HG03025 (cell line): Measurements from ENCODE around the gene SARDH.

Experiments used
- ATAC-seq: cut with Tn5 transposase; IDR thresholded peaks from one replicate; pipeline ENCODE4 v1.9.1; 2021; ENCODE audit warnings: mild to moderate bottlenecking, moderate library complexity; ENCODE audit not compliant: unreplicated experiment, low FRiP score

Gene SARDH

GRCh38 chr9:133656211-133657119, 81.7 kb downstream of the SARDH start:
- ATAC-seq, result no peak

GRCh38 chr9:133655701-133656100, 82.5 kb downstream of the SARDH start:
- ATAC-seq, result no peak

GRCh38 chr9:133654736-133655657, 83.2 kb downstream of the SARDH start:
- ATAC-seq, result no peak

- ATAC-seq, result no peak
Observed at GRCh38 chr9:133653638-133654037, 84.5 kb downstream of the SARDH start.

GRCh38 chr9:133650026-133650425, 88.1 kb downstream of the SARDH start:
- no peak for ATAC-seq

- ATAC-seq, result no peak
Observed at GRCh38 chr9:133649194-133649593, 89.0 kb downstream of the SARDH start.

GRCh38 chr9:133647765-133648469, 90.2 kb downstream of the SARDH start:
- ATAC-seq, result no peak

- no peak for ATAC-seq
Observed at GRCh38 chr9:133647148-133647547, 91.0 kb downstream of the SARDH start.

GRCh38 chr9:133645021-133645765, 93.0 kb downstream of the SARDH start:
- ATAC-seq, result no peak

- no peak for ATAC-seq
Observed at GRCh38 chr9:133643978-133644760, 94.0 kb downstream of the SARDH start.

GRCh38 chr9:133643362-133643755, 94.8 kb downstream of the SARDH start:
- no peak for ATAC-seq

- no peak for ATAC-seq
Observed at GRCh38 chr9:133642708-133643361, 95.3 kb downstream of the SARDH start.

- ATAC-seq, result no peak
Observed at GRCh38 chr9:133641861-133642595, 96.1 kb downstream of the SARDH start.

GRCh38 chr9:133641396-133641655, 96.8 kb downstream of the SARDH start:
- no peak for ATAC-seq

- no peak for ATAC-seq
Observed at GRCh38 chr9:133640580-133641395, 97.4 kb downstream of the SARDH start.

GRCh38 chr9:133640160-133640559, 98.0 kb downstream of the SARDH start:
- ATAC-seq, result no peak

GRCh38 chr9:133639613-133640012, 98.5 kb downstream of the SARDH start:
- no peak for ATAC-seq
